Astrocyte (in vitro differentiated cells and primary cell): ENCODE measurements around the gene DLK1. TPM values are rescaled to one million over a fixed set of nuclear protein-coding genes. Genes with fewer than 3 reads are reported as not detected.
A peak's percentile ranks its signal among the peaks of the same experiment; 100 is the strongest.

Experiments used
- DNase-seq: peaks from one replicate; pipeline ENCODE4 v3.0.0-alpha.2; 2010; ENCODE audit warnings: low read depth
- FAIRE-seq: peaks from 2 replicates; lab custom pipeline; 2011; peaks lifted over from hg19 to GRCh38; lab: Jason Lieb, UNC
- H2AFZ ChIP-seq: 2 replicates; pipeline ENCODE4 v1.6.0; 2012; ENCODE audit warnings: low read depth, low read length, inconsistent platforms
- H3K27ac ChIP-seq: 2 replicates; pipeline ENCODE4 v1.5.1; 2011; ENCODE audit warnings: low read depth, low read length, inconsistent platforms
- H3K27me3 ChIP-seq: 2 replicates; pipeline ENCODE4 v1.6.0; 2011; ENCODE audit warnings: low read length, inconsistent platforms; ENCODE audit not compliant: insufficient read depth
- H3K36me3 ChIP-seq: 2 replicates; pipeline ENCODE4 v1.5.1; 2011; ENCODE audit warnings: low read length, inconsistent platforms; ENCODE audit not compliant: insufficient read depth
- H3K4me1 ChIP-seq: 2 replicates; pipeline ENCODE4 v1.5.1; 2011; ENCODE audit warnings: low read length, inconsistent platforms; ENCODE audit not compliant: insufficient read depth
- H3K4me2 ChIP-seq: 2 replicates; pipeline ENCODE4 v1.6.0; 2012; ENCODE audit warnings: low read length, inconsistent platforms
- H3K4me3 ChIP-seq: 2 replicates; pipeline ENCODE4 v1.5.1; 2011; ENCODE audit warnings: low read depth, mild to moderate bottlenecking, low read length, inconsistent platforms; ENCODE audit not compliant: insufficient read depth
- H3K79me2 ChIP-seq: 2 replicates; pipeline ENCODE4 v1.6.0; 2012; ENCODE audit warnings: mild to moderate bottlenecking, low read length, inconsistent platforms; ENCODE audit not compliant: insufficient read depth
- H3K9ac ChIP-seq: 2 replicates; pipeline ENCODE4 v1.6.0; 2012; ENCODE audit warnings: mild to moderate bottlenecking, low read length, inconsistent platforms
- H3K9me3 ChIP-seq: 2 replicates; pipeline ENCODE4 v1.5.1; 2012; ENCODE audit warnings: low read depth, mild to moderate bottlenecking, low read length, inconsistent platforms; ENCODE audit not compliant: insufficient read depth
- H4K20me1 ChIP-seq: 2 replicates; pipeline ENCODE4 v1.6.0; 2012; ENCODE audit warnings: low read length, inconsistent platforms; ENCODE audit not compliant: insufficient read depth
- H3K27ac Mint-ChIP-seq: one replicate; pipeline ENCODE4 v1.8.0; 2021; ENCODE audit warnings: mild to moderate bottlenecking, mixed read lengths; ENCODE audit not compliant: unreplicated experiment
- H3K27me3 Mint-ChIP-seq: one replicate; pipeline ENCODE4 v1.8.0; 2021; ENCODE audit warnings: low read depth, mixed read lengths; ENCODE audit not compliant: unreplicated experiment
- H3K36me3 Mint-ChIP-seq: one replicate; pipeline ENCODE4 v1.8.0; 2021; ENCODE audit warnings: low read depth, mixed read lengths; ENCODE audit not compliant: unreplicated experiment
- H3K4me1 Mint-ChIP-seq: one replicate; pipeline ENCODE4 v1.8.0; 2021; ENCODE audit warnings: low read depth, mixed read lengths; ENCODE audit not compliant: unreplicated experiment
- H3K4me3 Mint-ChIP-seq: one replicate; pipeline ENCODE4 v1.8.0; 2021; ENCODE audit warnings: mild to moderate bottlenecking, moderate library complexity, mixed read lengths; ENCODE audit not compliant: unreplicated experiment
- H3K9me3 Mint-ChIP-seq: one replicate; pipeline ENCODE4 v1.8.0; 2021; ENCODE audit warnings: mild to moderate bottlenecking, mixed read lengths; ENCODE audit not compliant: unreplicated experiment
- EZH2 ChIP-seq: IDR thresholded peaks from 2 replicates; pipeline ENCODE4 v1.6.1; 2012; ENCODE audit warnings: mild to moderate bottlenecking, low read length, inconsistent platforms; ENCODE audit not compliant: insufficient read depth
- total RNA-seq: library from RNA; stranded (reverse); gene quantifications from 2 replicates; pipeline ENCODE4 v1.2.1, GENCODE V29; 2021
- TF ChIP-seq, protein P1 (sequence below): IDR thresholded peaks from 2 replicates; pipeline ENCODE4 v1.5.1; 2011; ENCODE audit warnings: low read depth, mild to moderate bottlenecking, inconsistent platforms, low read length, moderate library complexity; ENCODE audit not compliant: insufficient read depth

DLK1 gene
- total RNA-seq, 1 donor from 2014 or later: 2.7 TPM

DNA sequence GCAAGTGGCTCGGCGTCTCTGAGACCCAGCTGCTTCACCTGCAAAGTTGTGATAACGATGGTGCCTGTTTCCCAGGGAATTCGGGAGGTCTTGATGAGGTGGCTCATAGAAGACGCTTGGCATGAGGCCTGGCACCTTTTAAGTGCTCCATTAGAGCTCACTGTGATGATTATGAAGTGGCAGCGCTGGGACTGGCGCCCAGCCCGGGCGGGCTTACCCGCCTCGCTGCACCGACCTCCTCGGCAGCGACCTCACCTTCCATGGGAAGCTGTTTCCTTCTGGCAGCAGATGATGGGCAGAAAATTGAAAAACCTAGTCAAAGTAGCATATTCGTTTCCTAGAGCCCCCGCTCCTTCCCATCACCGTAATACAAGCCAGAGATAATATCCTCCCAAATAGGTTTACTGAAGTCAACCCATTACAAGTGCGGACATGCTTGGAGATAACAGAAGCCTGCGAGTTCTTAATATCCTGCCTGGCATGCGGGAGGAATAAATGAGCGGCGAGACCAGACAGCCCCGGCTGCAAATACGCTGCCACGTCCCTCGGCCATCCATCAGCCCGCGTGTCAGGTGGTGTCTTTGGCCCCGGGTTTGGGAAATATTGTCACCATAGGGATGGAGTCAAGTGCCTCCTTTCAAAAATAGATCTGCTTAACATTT lies 35.2 kb upstream of the DLK1 start:
- Histone ChIP-seq H3K4me1 (peaks cover 39% of the 10 kb centered on the region), H3K27ac (no peak overlapping the region), H4K20me1 (no peaks in the 10 kb centered on the region), H2AFZ (no peak overlapping the region), H3K4me2 (peak overlapping the region; percentile 80), H3K79me2 (no peaks in the 10 kb centered on the region), H3K9me3 (no peaks in the 10 kb centered on the region), H3K36me3 (no peaks in the 10 kb centered on the region), H3K9ac (no peak overlapping the region), H3K4me3 (no peak overlapping the region), H3K27me3 (no peaks in the 10 kb centered on the region)
- Mint-ChIP-seq H3K27ac (no peak overlapping the region), H3K4me1 (peaks cover 24% of the 10 kb centered on the region), H3K4me3 (no peak overlapping the region), H3K36me3 (no peaks in the 10 kb centered on the region), H3K9me3 (no peaks in the 10 kb centered on the region), H3K27me3 (peaks cover 9% of the 10 kb centered on the region)
- no peak for FAIRE-seq
- no peak for TF ChIP-seq EZH2
- TF ChIP-seq, protein P1, sequence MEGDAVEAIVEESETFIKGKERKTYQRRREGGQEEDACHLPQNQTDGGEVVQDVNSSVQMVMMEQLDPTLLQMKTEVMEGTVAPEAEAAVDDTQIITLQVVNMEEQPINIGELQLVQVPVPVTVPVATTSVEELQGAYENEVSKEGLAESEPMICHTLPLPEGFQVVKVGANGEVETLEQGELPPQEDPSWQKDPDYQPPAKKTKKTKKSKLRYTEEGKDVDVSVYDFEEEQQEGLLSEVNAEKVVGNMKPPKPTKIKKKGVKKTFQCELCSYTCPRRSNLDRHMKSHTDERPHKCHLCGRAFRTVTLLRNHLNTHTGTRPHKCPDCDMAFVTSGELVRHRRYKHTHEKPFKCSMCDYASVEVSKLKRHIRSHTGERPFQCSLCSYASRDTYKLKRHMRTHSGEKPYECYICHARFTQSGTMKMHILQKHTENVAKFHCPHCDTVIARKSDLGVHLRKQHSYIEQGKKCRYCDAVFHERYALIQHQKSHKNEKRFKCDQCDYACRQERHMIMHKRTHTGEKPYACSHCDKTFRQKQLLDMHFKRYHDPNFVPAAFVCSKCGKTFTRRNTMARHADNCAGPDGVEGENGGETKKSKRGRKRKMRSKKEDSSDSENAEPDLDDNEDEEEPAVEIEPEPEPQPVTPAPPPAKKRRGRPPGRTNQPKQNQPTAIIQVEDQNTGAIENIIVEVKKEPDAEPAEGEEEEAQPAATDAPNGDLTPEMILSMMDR: no peak
- DNase-seq: no peak

- no peak for TF ChIP-seq EZH2
- TF ChIP-seq, protein P1: no peak
- Histone ChIP-seq H3K9ac (peak overlapping the region; percentile 68), H3K27me3 (no peaks in the 10 kb centered on the region), H3K4me3 (peak overlapping the region; percentile 41), H3K4me1 (peaks cover 39% of the 10 kb centered on the region), H3K36me3 (no peaks in the 10 kb centered on the region), H3K79me2 (no peaks in the 10 kb centered on the region), H3K9me3 (no peaks in the 10 kb centered on the region), H4K20me1 (no peaks in the 10 kb centered on the region), H2AFZ (no peak overlapping the region), H3K27ac (peak overlapping the region; percentile 82), H3K4me2 (peak overlapping the region; percentile 80)
- Mint-ChIP-seq H3K27me3 (peaks cover 12% of the 10 kb centered on the region), H3K4me3 (peak overlapping the region; percentile 60), H3K27ac (peak overlapping the region; percentile 34), H3K4me1 (peaks cover 25% of the 10 kb centered on the region), H3K36me3 (no peaks in the 10 kb centered on the region), H3K9me3 (no peaks in the 10 kb centered on the region)
- DNase-seq: no peak
- no peak for FAIRE-seq
Measured at GRCh38 chr14:100692256-100692655, 34.4 kb upstream of the DLK1 start.

DNA sequence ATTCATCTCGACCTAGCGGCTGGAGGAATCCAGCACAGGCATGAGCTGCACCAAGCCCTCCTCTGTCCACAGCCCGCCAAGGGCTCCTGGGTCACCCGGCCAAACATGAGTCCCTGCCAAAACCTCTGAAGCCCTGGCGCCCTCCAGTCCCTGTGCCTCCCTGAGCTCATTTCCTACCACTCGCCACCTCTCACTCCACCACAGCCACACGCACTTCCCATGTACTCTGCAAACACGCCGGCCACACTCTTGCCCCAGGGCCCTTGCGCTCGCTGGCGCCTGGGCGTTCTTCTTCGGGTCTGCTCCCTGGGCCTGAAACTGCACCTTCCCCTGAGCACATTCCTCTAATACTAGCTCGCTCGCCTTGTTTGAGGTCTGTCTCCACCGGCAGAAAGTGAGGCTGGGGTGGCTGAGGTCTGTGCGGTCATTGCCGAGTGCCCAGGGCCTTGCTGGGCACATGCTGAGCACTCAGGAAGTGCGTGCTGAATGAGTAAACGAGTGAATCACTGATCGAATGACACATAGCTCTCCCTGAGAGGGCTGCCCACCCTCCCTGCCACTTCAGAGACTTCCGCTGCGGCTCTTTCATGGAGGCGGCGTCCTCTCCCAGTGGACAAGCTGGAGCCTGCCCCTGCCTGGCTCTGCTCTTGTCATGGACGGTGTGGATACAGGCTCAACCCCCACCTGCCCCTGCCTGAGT lies 33.7 kb upstream of the DLK1 start:
- Histone ChIP-seq H3K9ac (peak overlapping the region; percentile 68), H3K4me2 (peak overlapping the region; percentile 80), H2AFZ (peak overlapping the region; percentile 92), H3K4me3 (peak overlapping the region; percentile 41), H3K79me2 (no peaks in the 10 kb centered on the region), H3K9me3 (no peaks in the 10 kb centered on the region), H3K27me3 (no peaks in the 10 kb centered on the region), H3K36me3 (no peaks in the 10 kb centered on the region), H4K20me1 (no peaks in the 10 kb centered on the region), H3K4me1 (peaks cover 39% of the 10 kb centered on the region), H3K27ac (peak overlapping the region; percentile 82)
- Mint-ChIP-seq H3K27me3 (peaks cover 13% of the 10 kb centered on the region), H3K9me3 (no peaks in the 10 kb centered on the region), H3K36me3 (no peaks in the 10 kb centered on the region), H3K27ac (peak overlapping the region; percentile 93), H3K4me3 (peak overlapping the region; percentile 76), H3K4me1 (peaks cover 25% of the 10 kb centered on the region)
- FAIRE-seq (peak; percentile 88), DNase-seq (peak; percentile 94)
- TF ChIP-seq, protein P1: no peak
- no peak for TF ChIP-seq EZH2
